ENCODE results near the gene FAT1. TPM values are rescaled to one million over a fixed set of nuclear protein-coding genes. Genes with fewer than 3 reads are reported as not detected.

FAT1 gene
- total RNA-seq, 4 donors from 2014 or later = 91.2 to 133 (median 105) TPM

DNA sequence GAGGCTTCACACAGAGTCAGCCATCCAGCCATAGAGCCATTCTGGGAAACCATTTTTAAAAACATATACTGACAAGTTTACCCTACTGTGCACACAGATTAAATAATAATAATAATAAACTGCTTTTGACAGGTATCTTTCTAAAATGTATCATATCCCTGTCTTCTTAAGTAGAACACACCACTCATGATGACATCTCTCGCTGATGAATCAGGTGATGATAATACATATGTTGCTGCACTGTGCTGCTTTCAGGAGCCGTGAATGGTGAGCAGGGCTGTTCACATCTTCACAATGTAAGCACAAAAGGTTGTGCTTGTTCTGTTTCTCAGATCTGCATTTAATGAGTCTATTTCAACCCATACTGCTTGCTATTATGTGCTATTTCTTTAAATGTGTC is 171.8 kb downstream of the FAT1 start:
- Histone ChIP-seq H3K4me1 (peaks cover 16% of the 10 kb centered on the region), H3K27ac (no peak overlapping the region), H3K4me3 (no peak overlapping the region), H3K9me3 (no peaks in the 10 kb centered on the region), H3K27me3 (peaks cover 45% of the 10 kb centered on the region), H3K36me3 (no peaks in the 10 kb centered on the region)
- DNase-seq (ENCODE audit: low spot score in 2 of 2) = no peak
- 89% methylated on average over 2 of the region's 2 CpGs for WGBS
- TF ChIP-seq, protein P1, sequence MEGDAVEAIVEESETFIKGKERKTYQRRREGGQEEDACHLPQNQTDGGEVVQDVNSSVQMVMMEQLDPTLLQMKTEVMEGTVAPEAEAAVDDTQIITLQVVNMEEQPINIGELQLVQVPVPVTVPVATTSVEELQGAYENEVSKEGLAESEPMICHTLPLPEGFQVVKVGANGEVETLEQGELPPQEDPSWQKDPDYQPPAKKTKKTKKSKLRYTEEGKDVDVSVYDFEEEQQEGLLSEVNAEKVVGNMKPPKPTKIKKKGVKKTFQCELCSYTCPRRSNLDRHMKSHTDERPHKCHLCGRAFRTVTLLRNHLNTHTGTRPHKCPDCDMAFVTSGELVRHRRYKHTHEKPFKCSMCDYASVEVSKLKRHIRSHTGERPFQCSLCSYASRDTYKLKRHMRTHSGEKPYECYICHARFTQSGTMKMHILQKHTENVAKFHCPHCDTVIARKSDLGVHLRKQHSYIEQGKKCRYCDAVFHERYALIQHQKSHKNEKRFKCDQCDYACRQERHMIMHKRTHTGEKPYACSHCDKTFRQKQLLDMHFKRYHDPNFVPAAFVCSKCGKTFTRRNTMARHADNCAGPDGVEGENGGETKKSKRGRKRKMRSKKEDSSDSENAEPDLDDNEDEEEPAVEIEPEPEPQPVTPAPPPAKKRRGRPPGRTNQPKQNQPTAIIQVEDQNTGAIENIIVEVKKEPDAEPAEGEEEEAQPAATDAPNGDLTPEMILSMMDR (IDR thresholded peaks at IDR 0.05) = no peak
- TF ChIP-seq EP300 (IDR thresholded peaks at IDR 0.05) = no peak
- TF ChIP-seq POLR2A (IDR thresholded peaks at IDR 0.05) = no peak

DNA sequence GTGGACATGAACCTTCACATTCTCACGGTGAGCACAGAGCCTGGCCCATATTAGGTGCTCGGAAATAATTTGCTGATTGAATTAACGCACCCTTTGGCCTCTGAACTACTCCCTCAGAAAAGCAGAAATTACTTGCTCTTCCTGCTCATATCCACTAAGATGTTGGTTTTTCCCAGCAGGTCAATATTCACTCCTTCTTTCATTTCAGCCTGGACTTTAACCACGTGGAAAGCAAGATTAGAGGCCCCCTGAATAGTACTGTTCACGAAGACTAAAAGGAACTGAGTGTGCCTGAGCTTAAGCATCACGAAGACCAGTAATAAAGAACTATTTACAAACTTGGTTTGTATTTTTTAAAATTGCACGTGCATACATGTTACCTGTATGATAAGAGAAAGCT is 178.2 kb downstream of the FAT1 start:
- Histone ChIP-seq H3K4me3 (no peak overlapping the region), H3K36me3 (no peaks in the 10 kb centered on the region), H3K27me3 (peaks cover 4% of the 10 kb centered on the region), H3K27ac (no peak overlapping the region), H3K9me3 (no peaks in the 10 kb centered on the region), H3K4me1 (no peaks in the 10 kb centered on the region)
- TF ChIP-seq POLR2A (IDR thresholded peaks at IDR 0.05) (no peak), POLR2AphosphoS5 (IDR thresholded peaks at IDR 0.05) (no peak), EP300 (IDR thresholded peaks at IDR 0.05) (no peak)
- TF ChIP-seq, protein P1 (IDR thresholded peaks at IDR 0.05) = no peak
- no peak for DNase-seq (ENCODE audit: low spot score in 2 of 2)
- WGBS = 77% methylated on average over 7 of the region's 7 CpGs

DNA sequence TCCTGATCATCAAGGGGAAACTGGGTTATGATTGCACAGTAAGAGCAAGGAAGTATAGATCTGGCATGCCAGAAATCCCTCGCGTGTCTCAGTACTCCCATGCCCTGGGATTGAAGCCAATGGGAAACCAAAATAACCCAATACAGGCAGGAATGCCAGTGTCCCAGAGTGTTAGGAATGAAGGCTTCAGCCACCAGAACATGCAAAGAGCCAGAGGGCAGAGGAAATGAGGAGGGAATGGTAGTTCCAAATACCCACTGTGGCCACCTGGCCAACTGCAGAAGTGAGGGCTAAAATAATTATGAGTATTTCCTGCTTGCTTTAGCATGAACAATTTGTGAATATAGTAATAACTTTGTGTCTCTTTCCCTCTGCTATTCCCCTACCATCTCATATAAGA is 180.4 kb downstream of the FAT1 start:
- no peak overlapping the region for H3K27ac ChIP-seq
- 91% methylated on average over 2 of the region's 2 CpGs for WGBS
- no peaks in the 10 kb centered on the region for H3K27me3 ChIP-seq
- TF ChIP-seq EP300 (IDR thresholded peaks at IDR 0.05) = no peak
- no peak for TF ChIP-seq POLR2A (IDR thresholded peaks at IDR 0.05)
- TF ChIP-seq, protein P1 (IDR thresholded peaks at IDR 0.05) = no peak
- no peak for TF ChIP-seq POLR2AphosphoS5 (IDR thresholded peaks at IDR 0.05)
- no peaks in the 10 kb centered on the region for H3K36me3 ChIP-seq
- no peak for DNase-seq (ENCODE audit: low spot score in 2 of 2)
- no peak overlapping the region for H3K4me3 ChIP-seq
- H3K4me1 ChIP-seq = no peaks in the 10 kb centered on the region
- H3K9me3 ChIP-seq = no peaks in the 10 kb centered on the region

DNA sequence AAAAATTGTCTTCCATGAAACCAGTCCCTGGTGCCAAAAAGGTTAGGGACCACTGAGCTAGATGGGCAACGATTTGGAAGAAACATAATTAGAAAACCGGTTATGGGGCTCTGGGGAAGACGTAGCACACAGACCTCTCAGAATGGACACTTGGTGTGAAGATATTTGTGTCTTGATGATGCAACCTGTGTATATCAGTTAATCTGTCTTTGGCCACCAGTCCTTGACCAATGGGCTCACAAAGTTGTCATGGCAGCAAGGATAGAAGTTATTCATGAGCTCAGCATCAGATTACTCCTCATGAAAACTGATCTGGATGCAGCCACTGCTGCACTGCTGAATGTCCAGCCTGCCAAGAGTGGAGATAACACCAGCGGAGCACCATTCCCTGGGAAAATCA is 181.9 kb downstream of the FAT1 start:
- TF ChIP-seq, protein P1 (IDR thresholded peaks at IDR 0.05) = no peak
- no peak for TF ChIP-seq POLR2AphosphoS5 (IDR thresholded peaks at IDR 0.05)
- TF ChIP-seq EP300 (IDR thresholded peaks at IDR 0.05) = no peak
- no peak for TF ChIP-seq POLR2A (IDR thresholded peaks at IDR 0.05)
- H3K27me3 ChIP-seq = no peaks in the 10 kb centered on the region
- no peaks in the 10 kb centered on the region for H3K36me3 ChIP-seq
- no peaks in the 10 kb centered on the region for H3K4me1 ChIP-seq
- H3K27ac ChIP-seq = no peak overlapping the region
- DNase-seq (ENCODE audit: low spot score in 2 of 2) = no peak
- 90% methylated on average over 4 of the region's 4 CpGs for WGBS
- H3K9me3 ChIP-seq = no peaks in the 10 kb centered on the region
- H3K4me3 ChIP-seq = no peak overlapping the region

DNA sequence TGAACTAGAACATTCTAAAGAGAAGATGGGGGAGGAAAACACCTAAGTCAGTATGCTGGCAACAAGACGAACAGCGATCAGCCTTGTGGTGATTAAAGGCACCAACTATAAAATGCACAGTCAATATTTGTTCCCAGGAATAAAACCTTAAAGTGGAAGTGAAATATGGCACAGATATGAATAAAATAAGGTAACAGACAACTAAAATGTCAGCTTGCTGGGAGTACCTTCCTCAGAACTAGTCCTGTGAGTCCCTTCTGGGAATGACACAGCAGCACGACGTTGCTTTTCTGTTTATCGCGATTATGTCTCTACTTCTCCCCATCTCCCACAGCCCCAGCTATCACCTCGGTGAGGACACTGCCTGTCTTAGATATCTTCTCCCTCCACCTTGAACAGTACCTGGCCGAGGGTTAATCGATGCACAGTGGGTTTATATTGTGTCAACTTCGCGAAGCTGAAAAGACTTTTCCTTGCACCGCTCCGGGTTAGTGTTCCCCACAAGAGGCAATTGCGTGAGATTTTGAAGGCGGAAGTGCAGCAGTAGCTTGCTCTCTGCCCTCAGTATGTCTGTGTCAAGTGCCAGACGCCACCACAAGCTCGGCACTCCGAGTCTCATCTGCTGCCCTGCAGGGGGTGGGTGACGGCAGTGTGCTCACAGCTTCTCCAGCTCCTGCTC is 185.7 kb downstream of the FAT1 start:
- Histone ChIP-seq H3K4me1 (no peaks in the 10 kb centered on the region), H3K4me3 (no peak overlapping the region), H3K9me3 (no peaks in the 10 kb centered on the region), H3K27me3 (no peaks in the 10 kb centered on the region), H3K36me3 (no peaks in the 10 kb centered on the region), H3K27ac (no peak overlapping the region)
- WGBS = 89% methylated on average over 19 of the region's 19 CpGs
- no peak for DNase-seq (ENCODE audit: low spot score in 2 of 2)
- TF ChIP-seq, protein P1 (IDR thresholded peaks at IDR 0.05) = no peak
- no peak for TF ChIP-seq POLR2AphosphoS5 (IDR thresholded peaks at IDR 0.05)

Other genes with a start within 250 kb of the FAT1 start
- gene MTNR1A, start 168.3 kb downstream of the FAT1 start, total RNA-seq = not detected

Data from suprapubic skin (tissue), 4 donors.